H7 (cell line): ENCODE measurements around the gene COA1. TPM values are rescaled to one million over a fixed set of nuclear protein-coding genes. Genes with fewer than 3 reads are reported as not detected.
"Not testable (repeated sequence)": the region's sequence is repeated elsewhere in the genome, so short reads cannot be mapped to it uniquely, and the experiment has no call there.

Experiments
- DNase-seq: peaks from one replicate; pipeline ENCODE4 v3.0.0; 2012
- H3K27me3 ChIP-seq: 2 replicates; pipeline ENCODE4 v1.6.0; 2011; ENCODE audit warnings: mild to moderate bottlenecking, low read length; ENCODE audit not compliant: control insufficient read depth, insufficient read depth
- H3K36me3 ChIP-seq: replicated peaks from 2 replicates; pipeline ENCODE4 v1.5.1; 2011; ENCODE audit warnings: low read length; ENCODE audit not compliant: control insufficient read depth, insufficient read depth
- H3K4me3 ChIP-seq: 2 replicates; pipeline ENCODE4 v1.5.1; 2011; ENCODE audit warnings: low read depth, mild to moderate bottlenecking, control low read depth, low read length, moderate library complexity; ENCODE audit not compliant: insufficient read depth
- total RNA-seq: library from RNA; depleted of rRNA; stranded (reverse); fragments of >200 nt; shearing (Covaris generic); gene quantifications from 2 replicates; pipeline ENCODE4 v1.2.3, GENCODE V29; 2014; rRNA removed

The COA1 gene, protein sequence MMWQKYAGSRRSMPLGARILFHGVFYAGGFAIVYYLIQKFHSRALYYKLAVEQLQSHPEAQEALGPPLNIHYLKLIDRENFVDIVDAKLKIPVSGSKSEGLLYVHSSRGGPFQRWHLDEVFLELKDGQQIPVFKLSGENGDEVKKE
- 120 and 129 TPM in 2 replicates for total RNA-seq

- H3K27me3 ChIP-seq: no peaks in the 10 kb centered on the region
These were observed at the start of gene COA1 for GRCh38 chr7:43729214-43729923. Gene COA1, minus strand, starts transcription at chr7:43729523. Its CDS starts 80,909 bp downstream, at chr7:43648614.

DNA sequence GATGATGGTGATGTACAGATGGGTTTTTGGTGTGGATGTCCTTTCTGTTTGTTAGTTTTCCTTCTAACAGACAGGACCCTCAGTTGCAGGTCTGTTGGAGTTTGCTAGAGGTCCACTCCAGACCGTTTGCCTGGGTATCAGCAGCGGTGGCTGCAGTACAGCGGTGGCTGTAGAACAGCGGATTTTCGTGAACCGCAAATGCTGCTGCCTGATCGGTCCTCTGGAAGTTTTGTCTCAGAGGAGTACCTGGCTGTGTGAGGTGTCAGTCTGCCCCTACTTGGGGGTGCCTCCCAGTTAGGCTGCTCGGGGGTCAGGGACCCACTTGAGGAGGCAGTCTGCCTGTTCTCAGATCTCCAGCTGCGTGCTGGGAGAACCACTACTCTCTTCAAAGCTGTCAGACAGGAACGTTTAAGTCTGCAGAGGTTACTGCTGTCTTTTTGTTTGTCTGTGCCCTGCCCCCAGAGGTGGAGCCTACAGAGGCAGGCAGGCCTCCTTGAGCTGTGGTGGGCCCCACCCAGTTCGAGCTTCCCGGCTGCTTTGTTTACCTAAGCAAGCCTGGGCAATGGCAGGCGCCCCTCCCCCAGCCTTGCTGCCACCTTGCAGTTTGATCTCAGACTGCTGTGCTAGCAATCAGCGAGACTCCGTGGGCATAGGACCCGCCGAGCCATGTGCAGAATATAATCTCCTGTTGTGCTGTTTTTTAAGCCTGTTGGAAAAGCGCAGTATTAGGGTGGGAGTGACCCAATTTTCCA is 49.1 kb upstream of the COA1 start:
- not testable (repeated sequence) for DNase-seq, H3K27me3 ChIP-seq, H3K36me3 ChIP-seq
- H3K4me3 ChIP-seq: peak overlapping the region; percentile 14; the same call in 1 of the 2 replicates

More at GRCh38 chr7:43729214-43729923, at the start of gene COA1:
- DNase-seq: peak; percentile 88
- Histone ChIP-seq H3K4me3 (peak within 1 kb of the TSS; percentile 92), H3K36me3 (no peaks in the 10 kb centered on the region)

DNA sequence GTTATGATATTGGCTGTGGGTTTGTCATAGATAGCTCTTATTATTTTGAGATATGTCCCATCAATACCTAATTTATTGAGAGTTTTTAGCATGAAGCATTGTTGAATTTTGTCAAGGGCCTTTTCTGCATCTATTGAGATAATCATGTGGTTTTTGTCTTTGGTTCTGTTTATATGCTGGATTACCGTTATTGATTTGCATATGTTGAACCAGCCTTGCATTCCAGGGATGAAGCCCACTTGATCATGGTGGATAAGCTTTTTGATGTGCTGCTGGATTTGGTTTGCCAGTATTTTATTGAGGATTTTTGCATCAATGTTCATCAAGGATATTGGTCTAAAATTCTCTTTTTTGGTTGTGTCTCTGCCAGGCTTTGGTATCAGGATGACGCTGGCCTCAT is 45.9 kb upstream of the COA1 start:
- not testable (repeated sequence) for DNase-seq, H3K27me3 ChIP-seq, H3K36me3 ChIP-seq, H3K4me3 ChIP-seq

DNA sequence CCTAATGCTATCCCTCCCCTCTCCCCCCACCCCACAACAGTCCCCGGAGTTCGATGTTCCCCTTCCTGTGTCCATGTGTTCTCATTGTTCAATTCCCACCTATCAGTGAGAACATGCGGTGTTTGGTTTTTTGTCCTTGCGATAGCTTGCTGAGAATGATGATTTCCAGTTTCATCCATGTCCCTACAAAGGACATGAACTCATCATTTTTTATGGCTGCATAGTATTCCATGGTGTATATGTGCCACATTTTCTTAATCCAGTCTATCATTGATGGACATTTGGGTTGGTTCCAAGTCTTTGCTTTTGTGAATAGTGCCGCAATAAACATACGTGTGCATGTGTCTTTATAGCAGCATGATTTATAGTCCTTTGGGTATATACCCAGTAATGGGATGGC is 43.9 kb upstream of the COA1 start:
- not testable (repeated sequence) for DNase-seq, H3K4me3 ChIP-seq, H3K27me3 ChIP-seq, H3K36me3 ChIP-seq

DNA sequence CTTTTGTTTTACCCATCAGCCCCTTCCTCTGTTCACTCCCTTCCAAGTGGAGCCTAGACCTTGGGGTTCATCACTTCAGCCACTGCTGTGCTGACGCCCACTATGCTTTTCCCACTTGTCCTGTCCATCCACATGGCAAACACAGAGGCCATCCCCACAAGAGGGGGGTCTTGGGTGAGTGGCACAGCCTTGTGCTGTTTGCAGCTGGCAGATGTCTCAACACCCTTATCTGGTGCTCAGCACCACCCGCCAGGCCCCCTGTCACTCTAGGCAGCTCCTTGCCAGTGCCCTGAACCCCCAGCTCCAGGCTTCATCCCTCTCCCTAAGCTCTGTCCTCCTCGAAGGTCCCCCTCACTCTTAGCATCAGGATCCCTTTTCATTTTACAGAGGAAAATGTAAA is 42.2 kb upstream of the COA1 start:
- no peaks in the 10 kb centered on the region for H3K27me3 ChIP-seq
- peaks cover 1% of the 10 kb centered on the region for H3K36me3 ChIP-seq
- no peak overlapping the region for H3K4me3 ChIP-seq
- no peak for DNase-seq

DNA sequence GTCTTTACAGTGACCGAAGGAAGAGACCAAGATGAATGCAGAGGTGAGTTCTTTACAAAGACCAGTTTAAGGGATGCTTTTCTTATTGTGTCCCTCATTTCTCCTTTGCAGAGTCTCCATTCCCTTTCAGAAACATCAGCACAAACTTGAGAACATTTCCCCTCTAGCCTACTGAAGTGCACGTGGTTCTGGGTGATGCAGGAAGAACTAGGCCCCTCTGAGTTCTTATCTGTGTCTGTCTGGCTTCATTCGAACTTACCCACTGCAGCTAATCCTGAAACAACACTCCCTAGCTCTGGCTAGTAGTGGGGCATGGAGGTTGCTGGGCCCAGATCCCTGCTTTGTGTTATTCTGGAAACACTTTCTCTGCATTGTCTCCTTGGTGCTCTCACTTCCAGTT is 41.8 kb upstream of the COA1 start:
- Histone ChIP-seq H3K36me3 (peaks cover 1% of the 10 kb centered on the region), H3K27me3 (no peaks in the 10 kb centered on the region), H3K4me3 (no peak overlapping the region)
- DNase-seq: no peak

- no peaks in the 10 kb centered on the region for H3K27me3 ChIP-seq
- no peak for DNase-seq
- peaks cover 1% of the 10 kb centered on the region for H3K36me3 ChIP-seq
- H3K4me3 ChIP-seq: no peak overlapping the region
These were observed 40.6 kb upstream of the COA1 start for GRCh38 chr7:43769791-43770465.

DNA sequence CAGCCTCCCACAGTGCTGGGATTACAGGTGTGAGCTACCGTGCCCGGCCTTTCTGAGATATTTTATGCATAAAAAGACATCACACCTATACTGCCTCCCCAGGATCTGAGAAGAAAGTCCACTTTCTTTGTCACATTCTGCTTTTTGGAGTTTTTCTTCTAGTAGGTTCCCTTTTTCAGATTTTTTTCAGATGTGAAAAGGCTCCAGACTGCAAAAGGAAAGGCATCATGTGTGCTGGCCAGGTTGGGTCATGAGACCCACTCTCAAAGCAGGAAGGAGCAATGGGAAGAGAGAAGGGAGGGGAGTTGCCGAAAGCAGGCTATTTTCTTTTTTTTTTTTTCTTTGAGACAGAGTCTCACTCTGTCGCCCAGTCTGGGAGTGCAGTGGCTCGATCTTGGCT is 40.0 kb upstream of the COA1 start:
- no peaks in the 10 kb centered on the region for H3K27me3 ChIP-seq
- H3K36me3 ChIP-seq: peaks cover 1% of the 10 kb centered on the region
- no peak for DNase-seq
- no peak overlapping the region for H3K4me3 ChIP-seq

DNA sequence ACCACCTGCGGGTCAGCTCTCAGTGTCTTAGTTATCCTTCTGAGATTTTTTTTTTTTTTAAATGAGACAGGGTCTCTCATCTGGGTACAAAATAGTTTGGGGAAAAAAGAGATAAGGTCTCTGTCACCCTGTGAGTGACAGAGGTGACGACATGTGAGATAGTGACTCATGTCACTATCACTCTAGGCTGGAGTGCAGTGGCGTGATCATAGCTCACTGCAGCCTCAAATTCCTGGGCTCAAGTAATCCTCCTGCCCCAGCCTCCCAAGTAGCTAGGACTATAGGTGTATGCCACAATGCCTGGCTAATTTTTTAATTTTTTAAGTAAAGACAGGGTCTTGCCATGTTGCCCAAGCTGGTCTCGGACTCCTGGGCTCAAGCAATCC is 39.6 kb upstream of the COA1 start:
- peaks cover 1% of the 10 kb centered on the region for H3K36me3 ChIP-seq

DNA sequence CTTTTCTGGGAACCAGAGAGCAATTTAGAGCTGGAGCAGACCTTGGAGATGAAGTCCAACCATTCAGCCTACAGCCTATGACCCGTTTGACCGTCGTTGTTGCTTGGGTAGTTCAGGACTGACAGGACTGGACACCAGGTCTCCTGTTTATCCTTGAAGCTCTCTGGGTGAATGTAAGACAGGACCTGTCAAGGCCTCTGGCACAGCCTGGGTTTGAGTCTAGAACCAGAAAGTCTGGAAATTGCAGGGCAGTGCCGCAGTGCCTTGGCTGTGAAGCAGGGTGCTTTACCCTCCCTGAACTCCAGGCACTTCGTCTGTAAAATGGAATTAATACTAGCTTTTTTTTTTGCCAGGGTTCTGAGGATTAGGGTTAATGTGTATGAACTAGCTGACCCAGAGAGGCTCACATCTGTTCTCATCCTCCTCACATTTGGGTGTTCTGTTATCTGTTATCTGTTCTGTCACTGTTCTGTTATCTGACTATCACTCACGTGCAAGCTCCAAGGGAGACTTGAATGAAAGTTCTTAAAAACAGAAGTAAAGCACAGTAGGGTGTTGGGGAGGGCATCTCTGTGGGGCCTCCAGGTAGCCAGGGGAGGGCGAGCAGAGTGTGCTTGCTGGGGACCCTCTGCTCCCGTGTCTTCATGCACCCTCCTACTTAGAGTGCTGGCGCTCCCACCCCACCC is 39.0 kb upstream of the COA1 start:
- H3K27me3 ChIP-seq: no peaks in the 10 kb centered on the region
- DNase-seq: no peak
- H3K4me3 ChIP-seq: no peak overlapping the region
- peaks cover 1% of the 10 kb centered on the region for H3K36me3 ChIP-seq

More for the DNA sequence above, 39.6 kb upstream of the COA1 start:
- DNase-seq: no peak
- Histone ChIP-seq H3K4me3 (no peak overlapping the region), H3K27me3 (no peaks in the 10 kb centered on the region)

DNA sequence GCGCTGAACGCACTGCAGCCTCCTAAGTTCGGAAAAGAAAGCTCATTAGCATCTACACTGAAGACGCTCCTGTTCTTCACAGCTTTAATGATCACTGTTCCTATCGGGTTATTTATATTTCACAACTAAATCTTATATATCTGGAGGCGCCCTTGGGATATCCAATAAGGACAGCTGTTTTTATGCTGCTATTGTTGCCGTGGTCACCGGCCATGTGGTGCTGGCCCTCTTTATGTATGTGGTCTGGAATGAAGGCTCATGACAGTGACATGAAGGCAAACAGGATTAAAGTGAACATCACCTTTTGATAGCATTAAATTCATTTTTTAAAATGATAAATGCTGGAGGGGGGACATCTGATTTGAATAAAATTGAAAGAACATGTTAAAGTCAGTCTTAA is 38.0 kb upstream of the COA1 start:
- H3K36me3 ChIP-seq: peaks cover 1% of the 10 kb centered on the region
- DNase-seq: no peak
- no peaks in the 10 kb centered on the region for H3K27me3 ChIP-seq
- no peak overlapping the region for H3K4me3 ChIP-seq

GRCh38 chr7:43766564-43766963 is 37.2 kb upstream of the COA1 start:
- peak; percentile 44 for DNase-seq
- Histone ChIP-seq H3K4me3 (no peak overlapping the region), H3K36me3 (peaks cover 1% of the 10 kb centered on the region), H3K27me3 (no peaks in the 10 kb centered on the region)

- Histone ChIP-seq H3K27me3 (no peaks in the 10 kb centered on the region), H3K36me3 (no peaks in the 10 kb centered on the region), H3K4me3 (no peak overlapping the region)
- DNase-seq: no peak
These were observed 35.6 kb upstream of the COA1 start for GRCh38 chr7:43764807-43765491.
